Measurements from ENCODE around the gene SNED1. TPM values are rescaled to one million over a fixed set of nuclear protein-coding genes. Genes with fewer than 3 reads are reported as not detected.

Gene SNED1
- total RNA-seq, 1 experiment from 2014 or later = not detected

DNA sequence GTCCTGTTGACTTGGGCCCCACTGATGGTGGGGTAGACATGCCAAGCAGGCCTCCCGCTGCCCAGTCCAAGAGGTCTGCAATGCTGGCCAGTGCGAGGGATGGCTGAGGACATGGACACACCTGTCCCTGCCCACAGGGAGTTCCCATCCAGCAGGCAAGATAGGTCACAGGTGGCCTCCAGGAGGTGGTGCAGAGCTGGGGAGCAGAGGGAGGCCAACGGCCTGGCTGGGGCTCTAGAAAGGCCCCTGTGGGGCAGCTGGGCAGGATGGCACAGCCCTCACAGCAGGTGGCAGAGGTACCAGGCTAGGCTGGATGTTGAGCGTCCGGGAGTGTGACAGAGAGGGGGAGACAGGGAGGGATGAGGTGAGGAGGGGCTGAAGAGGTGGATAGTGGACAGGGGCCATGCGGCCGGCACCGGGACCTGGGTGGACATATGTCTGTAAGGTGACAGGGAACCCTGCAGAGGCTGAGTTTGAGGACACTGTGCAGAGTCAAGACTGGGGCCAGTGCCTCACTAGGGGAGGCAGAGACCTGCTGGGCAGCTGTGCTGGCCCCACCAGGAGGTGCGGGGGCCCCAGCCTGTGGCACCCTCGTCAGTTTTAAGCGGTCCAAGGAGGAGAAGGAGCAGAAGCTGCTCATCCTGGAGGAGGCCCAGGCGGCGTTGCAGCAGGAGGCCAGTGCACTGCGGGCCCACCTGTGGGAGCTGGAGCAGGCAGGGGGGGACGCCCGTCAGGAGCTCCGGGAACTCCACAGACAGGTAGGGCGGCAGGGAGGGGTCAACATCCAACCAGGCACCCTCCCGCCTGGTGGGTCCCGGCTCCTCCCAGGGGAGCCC, 34.3 kb upstream of the SNED1 start:
- Mint-ChIP-seq H3K27ac (ENCODE audit: unreplicated experiment) (no peak overlapping the region), H3K4me1 (ENCODE audit: low read depth, unreplicated experiment) (no peaks in the 10 kb centered on the region), H3K4me3 (ENCODE audit: unreplicated experiment) (no peak overlapping the region), H3K36me3 (ENCODE audit: insufficient read depth, unreplicated experiment) (no peaks in the 10 kb centered on the region), H3K27me3 (ENCODE audit: insufficient read depth, unreplicated experiment) (no peaks in the 10 kb centered on the region), H3K9me3 (ENCODE audit: unreplicated experiment) (no peaks in the 10 kb centered on the region)
- TF ChIP-seq CTCF (IDR thresholded peaks at IDR 0.05; ENCODE audit: insufficient read depth in 1 of 2, low read depth in 1 of 2, low read length in 1 of 2, severe bottlenecking in 1 of 2, unreplicated experiment in 1 of 2) = no peak
- H3K9me3 ChIP-seq = no peaks in the 10 kb centered on the region
- no peaks in the 10 kb centered on the region for H3K4me1 ChIP-seq
- CTCF ChIA-PET = no interaction called here
- intact Hi-C loops (cut with micrococcal nuclease; ENCODE audit: unreplicated experiment) = no loop called here
- no peak overlapping the region for H3K4me3 ChIP-seq (ENCODE audit: low read depth, low read length)
- no peaks in the 10 kb centered on the region for H3K27me3 ChIP-seq (replicated peaks; ENCODE audit: control insufficient read depth, insufficient read depth, low read length)
- DNase-seq = no peak
- POLR2A ChIA-PET = no interaction called here
- no peaks in the 10 kb centered on the region for H3K36me3 ChIP-seq (ENCODE audit: control insufficient read depth, insufficient read depth, low read length)
- no TSS peak for BruUV-seq (replicated peaks)

GRCh38 chr2:240964704-240965295, 33.6 kb upstream of the SNED1 start:
- CTCF ChIA-PET = no interaction called here
- H3K4me1 Mint-ChIP-seq (ENCODE audit: low read depth, unreplicated experiment) = no peaks in the 10 kb centered on the region
- no peak for DNase-seq

More at GRCh38 chr2:240964704-240965295, 33.6 kb upstream of the SNED1 start:
- H3K4me3 ChIP-seq (ENCODE audit: low read depth, low read length) = no peak overlapping the region
- no peaks in the 10 kb centered on the region for H3K27me3 Mint-ChIP-seq (ENCODE audit: insufficient read depth, unreplicated experiment)
- no peaks in the 10 kb centered on the region for H3K36me3 ChIP-seq (ENCODE audit: control insufficient read depth, insufficient read depth, low read length)
- no TSS peak for BruUV-seq (replicated peaks)
- POLR2A ChIA-PET = no interaction called here
- no peaks in the 10 kb centered on the region for H3K9me3 ChIP-seq
- no peak overlapping the region for H3K4me3 Mint-ChIP-seq (ENCODE audit: unreplicated experiment)
- no peaks in the 10 kb centered on the region for H3K27me3 ChIP-seq (replicated peaks; ENCODE audit: control insufficient read depth, insufficient read depth, low read length)
- no peaks in the 10 kb centered on the region for H3K36me3 Mint-ChIP-seq (ENCODE audit: insufficient read depth, unreplicated experiment)
- intact Hi-C loops (cut with micrococcal nuclease; ENCODE audit: unreplicated experiment) = no loop called here
- no peak for TF ChIP-seq CTCF (IDR thresholded peaks at IDR 0.05; ENCODE audit: insufficient read depth in 1 of 2, low read depth in 1 of 2, low read length in 1 of 2, severe bottlenecking in 1 of 2, unreplicated experiment in 1 of 2)
- peaks cover under 1% of the 10 kb centered on the region for H3K9me3 Mint-ChIP-seq (ENCODE audit: unreplicated experiment)
- no peak overlapping the region for H3K27ac Mint-ChIP-seq (ENCODE audit: unreplicated experiment)
- H3K4me1 ChIP-seq = no peaks in the 10 kb centered on the region
